K562 (cell line): Measurements from ENCODE around the gene E2F2. TPM values are rescaled to one million over a fixed set of nuclear protein-coding genes. Genes with fewer than 3 reads are reported as not detected.

ENCODE experiments used
- ATAC-seq: fragments of 200-7000 bp; cut with Tn5 transposase; 3 replicates; pipeline ENCODE4 v1.9.1; 2020; ENCODE audit warnings: moderate library complexity
- BruUV-seq: library from RNA; stranded (reverse); fragments of 400-500 nt; replicated peaks from 2 replicates; lab custom pipeline; 2021; lab: Mats Ljungman, UMichigan
- CTCF ChIA-PET: fragments of 300-600 bp; formaldehyde crosslinking; extraction: SDS; loops from one replicate; lab custom pipeline; 2021; ENCODE audit warnings: low intra/inter-chr PET ratio; lab: Yijun Ruan, JAX
- POLR2A ChIA-PET: fragments of 300-600, 350-650 bp; sonication (Branson Sonifier 250); formaldehyde crosslinking; extraction: SDS; loops from one replicate; lab custom pipeline; 2021; ENCODE audit warnings: antibody characterized with exemption, inconsistent platforms; lab: Yijun Ruan, JAX
- DNase-seq, 4 experiments: peaks; one replicate each; pipeline versions ENCODE4 v3.0.0 to v3.0.0-alpha.2; 2011 to 2018; ENCODE audit warnings: low spot score in 3 of 4, mixed read lengths in 3 of 4; ENCODE audit errors: extremely low read depth in 1 of 4
- FAIRE-seq: peaks from 2 replicates; lab custom pipeline; 2011; peaks lifted over from hg19 to GRCh38; lab: Jason Lieb, UNC
- H2AFZ ChIP-seq: 2 replicates; pipeline ENCODE4 v1.6.0; 2011; ENCODE audit warnings: low read depth, low read length, control low read depth, inconsistent platforms
- H3K27ac ChIP-seq: fragments of 200-600 bp; 3 replicates; pipeline ENCODE4 v1.8.0; 2011; ENCODE audit warnings: low read depth, mild to moderate bottlenecking, control low read depth, inconsistent platforms, low read length, moderate library complexity, mixed read lengths; ENCODE audit errors: extremely low read depth
- H3K27me3 ChIP-seq, 2 experiments: fragments of 300-600 bp in 1 of 2; 2 replicates in 1 of 2; 3 replicates in 1 of 2; pipeline versions ENCODE4 v1.6.0 to v1.8.0; 2011; ENCODE audit warnings: inconsistent platforms in 2 of 2, low read length in 2 of 2, mild to moderate bottlenecking in 1 of 2, mixed read lengths in 1 of 2, moderate library complexity in 1 of 2; ENCODE audit not compliant: control insufficient read depth in 2 of 2, insufficient read depth in 2 of 2
- H3K36me3 ChIP-seq: fragments of 300-600 bp; 3 replicates; pipeline ENCODE4 v1.8.0; 2011; ENCODE audit warnings: mild to moderate bottlenecking, low read length, inconsistent platforms; ENCODE audit not compliant: control insufficient read depth, insufficient read depth
- H3K4me1 ChIP-seq, 2 experiments: fragments of 200-600 bp in 1 of 2; replicated peaks in 1 of 2; 2 replicates in 1 of 2; 3 replicates in 1 of 2; pipeline versions ENCODE4 v1.5.1 to v1.8.0; 2011; ENCODE audit warnings: inconsistent platforms in 2 of 2, low read length in 2 of 2, mild to moderate bottlenecking in 1 of 2, mixed read lengths in 1 of 2, moderate library complexity in 1 of 2; ENCODE audit not compliant: control insufficient read depth in 2 of 2, insufficient read depth in 2 of 2
- H3K4me2 ChIP-seq: 2 replicates; pipeline ENCODE4 v1.6.1; 2011; ENCODE audit warnings: low read length, control low read depth, inconsistent platforms, mixed read lengths; ENCODE audit not compliant: insufficient read depth
- H3K4me3 ChIP-seq: fragments of 200-600 bp; sonication (generic), shearing (Covaris generic); 2 replicates; pipeline ENCODE4 v1.5.1; 2016; ENCODE audit warnings: control low read depth, inconsistent platforms
- H3K79me2 ChIP-seq: fragments of 200-600 bp; 3 replicates; pipeline ENCODE4 v1.8.0; 2011; ENCODE audit warnings: low read length, inconsistent platforms; ENCODE audit not compliant: control insufficient read depth, insufficient read depth
- H3K9ac ChIP-seq, 2 experiments: 2 replicates each; pipeline versions ENCODE4 v1.6.0 to v1.6.1; 2011; ENCODE audit warnings: low read depth in 2 of 2, low read length in 2 of 2, control low read depth in 1 of 2, inconsistent platforms in 1 of 2, mild to moderate bottlenecking in 1 of 2, mixed read lengths in 1 of 2; ENCODE audit not compliant: insufficient read depth in 1 of 2
- H3K9me1 ChIP-seq: one replicate; pipeline ENCODE4 v1.6.0; 2011; ENCODE audit warnings: inconsistent platforms, mild to moderate bottlenecking, low read length, moderate library complexity; ENCODE audit not compliant: control insufficient read depth, insufficient read depth
- H3K9me3 ChIP-seq: replicated peaks from 2 replicates; pipeline ENCODE4 v1.5.1; 2011; ENCODE audit warnings: low read depth, low read length, inconsistent platforms; ENCODE audit not compliant: control insufficient read depth, insufficient read depth
- H4K20me1 ChIP-seq: replicated peaks from 2 replicates; pipeline ENCODE4 v1.6.1; 2011; ENCODE audit warnings: low read length, inconsistent platforms, mixed read lengths; ENCODE audit not compliant: control insufficient read depth, insufficient read depth
- ADNP ChIP-seq: fragments of 200-800 bp; sonication (Bioruptor generic); IDR thresholded peaks from 2 replicates; pipeline ENCODE4 v1.6.1; 2016; ENCODE audit warnings: missing genetic modification characterization, missing compliant biosample characterization
- HCFC1 ChIP-seq: IDR thresholded peaks from 2 replicates; pipeline ENCODE4 v1.6.1; 2012; ENCODE audit warnings: low read depth, low read length, improper control_type of control experiment
- HDAC2 ChIP-seq: fragments of 450-650 bp; IDR thresholded peaks from 2 replicates; pipeline ENCODE4 v1.6.1; 2016; ENCODE audit warnings: mild to moderate bottlenecking
- KDM1A ChIP-seq, 2 experiments: fragments of 450-650 bp; IDR thresholded peaks; 2 replicates each; pipeline ENCODE4 v1.6.1; 2016; ENCODE audit warnings: mild to moderate bottlenecking in 2 of 2
- KDM2B ChIP-seq: fragments of 250-450 bp; sonication (Bioruptor Pico); IDR thresholded peaks from 2 replicates; pipeline ENCODE4 v1.8.0; 2021; ENCODE audit warnings: mild to moderate bottlenecking, moderate library complexity
- MAZ ChIP-seq, 2 experiments: fragments of 450-650 bp in 1 of 2; sonication (generic) in 1 of 2; formaldehyde crosslinking; IDR thresholded peaks in 1 of 2; conservative IDR thresholded peaks in 1 of 2; 2 replicates each; pipeline versions ENCODE4 v1.4.0 to v1.5.0; 2020; ENCODE audit warnings: mild to moderate bottlenecking in 1 of 2, missing genetic modification reagents in 1 of 2
- POLR2A ChIP-seq: fragments of 450-650 bp; conservative IDR thresholded peaks from 2 replicates; pipeline ENCODE4 v1.6.1; 2016
- POLR2AphosphoS5 ChIP-seq: IDR thresholded peaks from 2 replicates; pipeline ENCODE4 v1.6.1; 2011; ENCODE audit warnings: mild to moderate bottlenecking, low read depth, low read length, moderate library complexity; ENCODE audit not compliant: control insufficient read depth, insufficient read depth
- RBM25 ChIP-seq: fragments of 200-400 bp; formaldehyde crosslinking; IDR thresholded peaks from 2 replicates; pipeline ENCODE4 v1.6.1; 2018; ENCODE audit warnings: low read length, low read depth, moderate library complexity; ENCODE audit not compliant: severe bottlenecking
- SMC3 ChIP-seq: conservative IDR thresholded peaks from 2 replicates; pipeline ENCODE4 v1.6.1; 2011; ENCODE audit warnings: low read depth, low read length, improper control_type of control experiment; ENCODE audit not compliant: insufficient read depth
- ZFP1 ChIP-seq: fragments of 450-650 bp; formaldehyde crosslinking; IDR thresholded peaks from 2 replicates; pipeline ENCODE4 v1.4.0; 2020; ENCODE audit warnings: mild to moderate bottlenecking, mixed read lengths
- ZNF436 ChIP-seq: fragments of 250-450, 450-650 bp; sonication (Bioruptor Pico); formaldehyde crosslinking; IDR thresholded peaks from 2 replicates; pipeline ENCODE4 v1.7.0; 2020; ENCODE audit warnings: mild to moderate bottlenecking
- WGBS: fragments of 100-300 bp; shearing (Covaris generic); methylation state at CpG from one replicate; pipeline ENCODE4 v1.1.6; 2016; ENCODE audit warnings: low coverage, mixed read lengths; ENCODE audit not compliant: insufficient coverage; ENCODE audit errors: missing lambda C conversion rate; 5-methylcytosine and 5-hydroxymethylcytosine counted together
- in situ Hi-C: fragments of 300-500 bp; cut with MboI; formaldehyde crosslinking; loops from 4 replicates; pipeline ENCODE4 v1.15.0; 2018; ENCODE audit warnings: inconsistent platforms, mixed read lengths
- intact Hi-C: fragments of 100-400 bp; cut with micrococcal nuclease; formaldehyde crosslinking; loops from 2 replicates; pipeline ENCODE4 v1.14.2; 2022
- polyA plus RNA-seq, 8 experiments: library from polyadenylated mRNA; depleted of rRNA in 4 of 8; stranded (reverse) in 5 of 8; unstranded in 3 of 8; fragments of >200 nt; fragmentation: Nextera tagmentation in 2 of 8; fragmentation: Illumina TruSeq in 1 of 8; extraction: Ambion mirVana in 2 of 8; extraction: Trizol in 1 of 8; gene quantifications; 2 replicates each; pipeline versions ENCODE4 v1.2.1 to v1.2.3, GENCODE V29; 2011 to 2014; ENCODE audit warnings: inconsistent platforms in 1 of 8, missing spikeins in 1 of 8
- total RNA-seq, 7 experiments: library from RNA; depleted of rRNA in 6 of 7; stranded (reverse); fragments of >200 nt in 6 of 7; fragmentation: Illumina TruSeq in 2 of 7; extraction: Trizol in 2 of 7; gene quantifications; 2 replicates each; pipeline versions ENCODE4 v1.2.1 to v1.2.3, GENCODE V29; 2011 to 2021; ENCODE audit warnings: low replicate concordance in 1 of 7
- TF ChIP-seq, protein P1 (sequence below): fragments of 450-650 bp; IDR thresholded peaks from 2 replicates; pipeline ENCODE4 v1.6.1; 2017; ENCODE audit warnings: antibody characterized with exemption
- TF ChIP-seq, protein P2 (sequence below): fragments of 250-450 bp; sonication (Bioruptor Pico); IDR thresholded peaks from 2 replicates; pipeline ENCODE4 v1.8.0; 2021; ENCODE audit warnings: borderline replicate concordance, mild to moderate bottlenecking, moderate library complexity; ENCODE audit not compliant: poor library complexity, severe bottlenecking

Gene E2F2
- total and polyA plus RNA-seq, 9 of the 15 experiments (the other 6 are each of a cell fraction or from before 2014, with no cell fraction given): 3.1 to 25.3 (median 11.4) TPM

DNA sequence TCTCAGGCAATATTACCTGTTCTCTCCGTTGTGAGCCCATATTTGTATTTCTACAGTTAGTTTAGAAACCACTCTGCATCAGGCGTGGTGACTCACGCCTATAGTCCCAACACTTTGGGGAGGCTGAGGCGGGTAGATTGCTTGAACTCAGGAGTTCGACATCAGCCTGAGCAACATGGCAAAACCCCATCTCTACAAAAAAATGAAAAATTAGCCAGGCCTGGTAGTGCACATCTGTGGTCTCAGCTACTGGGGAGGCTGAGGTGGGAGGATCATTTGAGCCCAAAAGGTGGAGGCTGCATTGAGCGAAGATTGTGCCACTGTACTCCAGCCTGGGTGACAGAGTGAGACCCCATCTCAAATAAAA is 47.9 kb upstream of the E2F2 start:
- ChIA-PET POLR2A (no interaction called here), CTCF (no interaction called here)
- Histone ChIP-seq H3K9ac (no peak overlapping the region), H3K4me1 (peaks cover 3 to 10% of the 10 kb centered on the region in 2 experiments), H3K27me3 (peaks cover 0 to 6% of the 10 kb centered on the region in 2 experiments; a peak in 1 of 5 replicates), H3K9me1 (no peaks in the 10 kb centered on the region), H3K4me3 (no peak overlapping the region), H4K20me1 (no peaks in the 10 kb centered on the region), H3K9me3 (no peaks in the 10 kb centered on the region), H3K4me2 (no peak overlapping the region), H3K36me3 (no peaks in the 10 kb centered on the region), H3K27ac (no peak overlapping the region), H2AFZ (no peak overlapping the region), H3K79me2 (no peaks in the 10 kb centered on the region)
- TF ChIP-seq HCFC1 (no peak), ADNP (tag) (peak; percentile 18; the same call in 1 of the 2 replicates), SMC3 (no peak)
- no peak for ATAC-seq
- in situ Hi-C loops (no loop called here), intact Hi-C loops (no loop called here)
- BruUV-seq: no TSS peak
- no peak for FAIRE-seq
- 36% methylated on average over 6 of the region's 6 CpGs for WGBS
- DNase-seq: no peak

DNA sequence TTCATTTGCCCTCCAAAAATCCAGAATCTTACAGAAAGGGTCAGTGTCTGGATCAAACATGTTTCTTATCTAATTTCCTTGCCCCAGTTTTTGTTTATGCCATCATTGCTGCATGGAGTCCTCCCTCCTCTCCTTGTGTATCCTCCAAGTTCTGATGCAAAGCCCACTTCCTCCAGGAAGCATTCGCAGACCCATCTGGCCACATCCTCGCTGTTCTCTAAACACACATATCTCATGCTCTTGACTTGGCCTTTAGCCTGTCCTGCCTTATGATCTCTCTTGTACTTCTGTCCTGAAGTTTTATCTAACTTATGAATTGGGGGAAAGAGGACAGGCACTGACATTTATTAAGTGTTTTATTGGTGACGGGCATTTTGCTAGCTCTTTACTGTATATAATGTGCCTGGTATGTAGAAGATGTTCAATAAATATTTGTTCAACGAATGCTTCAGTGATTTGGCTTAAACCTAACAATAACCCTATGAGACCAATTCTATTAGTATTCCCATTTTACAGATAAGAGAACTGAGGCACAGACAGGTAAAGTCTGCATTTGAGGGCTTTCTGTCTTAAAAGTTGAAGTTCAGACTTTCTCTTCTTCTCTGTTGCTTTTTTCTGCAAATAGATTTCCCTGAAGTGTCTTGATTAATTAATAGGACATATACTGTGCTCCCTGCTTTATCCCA is 47.4 kb upstream of the E2F2 start:
- in situ Hi-C loops (no loop called here), intact Hi-C loops (no loop called here)
- H4K20me1 ChIP-seq: no peaks in the 10 kb centered on the region
- no peak for ATAC-seq
- peaks cover 3 to 10% of the 10 kb centered on the region in 2 experiments for H3K4me1 ChIP-seq
- no peak overlapping the region for H2AFZ ChIP-seq
- FAIRE-seq: no peak
- ChIA-PET CTCF (no interaction called here), POLR2A (interaction anchor here (0.6 kb wide), 1 partner anchor 38 kb away, joined by 4 read pairs; no protein-coding TSS in a partner anchor)
- H3K36me3 ChIP-seq: no peaks in the 10 kb centered on the region
- DNase-seq: no peak
- H3K4me3 ChIP-seq: no peak overlapping the region
- no peaks in the 10 kb centered on the region for H3K9me1 ChIP-seq
- H3K9me3 ChIP-seq: no peaks in the 10 kb centered on the region
- H3K27ac ChIP-seq: no peak overlapping the region
- no peak overlapping the region for H3K9ac ChIP-seq
- BruUV-seq: no TSS peak
- H3K79me2 ChIP-seq: no peaks in the 10 kb centered on the region
- 54% methylated on average over 4 of the region's 4 CpGs for WGBS
- peaks cover 0 to 6% of the 10 kb centered on the region in 2 experiments; a peak in 2 of 5 replicates for H3K27me3 ChIP-seq
- H3K4me2 ChIP-seq: no peak overlapping the region
- TF ChIP-seq KDM2B (CRISPR knock-in tag) (no peak), MAZ (CRISPR knock-in tag; conservative IDR thresholded peaks at IDR 0.05 in 1 of 2, IDR thresholded peaks at IDR 0.05 in 1 of 2) (no peak), POLR2AphosphoS5 (no peak), RBM25 (peak; percentile 96), HDAC2 (peak; percentile 13; the same call in 1 of the 2 replicates), ADNP (tag) (peak; percentile 74), ZFP1 (CRISPR knock-in tag) (no peak), KDM1A (IDR thresholded peaks at IDR 0.05) (peak; percentile 35 to 63; a peak in 1 of 4 replicates), ZNF436 (CRISPR knock-in tag) (0 out of 2 replicates have a peak, but pooled peaks have one; percentile 40), POLR2A (no peak)
- TF ChIP-seq, protein P1, sequence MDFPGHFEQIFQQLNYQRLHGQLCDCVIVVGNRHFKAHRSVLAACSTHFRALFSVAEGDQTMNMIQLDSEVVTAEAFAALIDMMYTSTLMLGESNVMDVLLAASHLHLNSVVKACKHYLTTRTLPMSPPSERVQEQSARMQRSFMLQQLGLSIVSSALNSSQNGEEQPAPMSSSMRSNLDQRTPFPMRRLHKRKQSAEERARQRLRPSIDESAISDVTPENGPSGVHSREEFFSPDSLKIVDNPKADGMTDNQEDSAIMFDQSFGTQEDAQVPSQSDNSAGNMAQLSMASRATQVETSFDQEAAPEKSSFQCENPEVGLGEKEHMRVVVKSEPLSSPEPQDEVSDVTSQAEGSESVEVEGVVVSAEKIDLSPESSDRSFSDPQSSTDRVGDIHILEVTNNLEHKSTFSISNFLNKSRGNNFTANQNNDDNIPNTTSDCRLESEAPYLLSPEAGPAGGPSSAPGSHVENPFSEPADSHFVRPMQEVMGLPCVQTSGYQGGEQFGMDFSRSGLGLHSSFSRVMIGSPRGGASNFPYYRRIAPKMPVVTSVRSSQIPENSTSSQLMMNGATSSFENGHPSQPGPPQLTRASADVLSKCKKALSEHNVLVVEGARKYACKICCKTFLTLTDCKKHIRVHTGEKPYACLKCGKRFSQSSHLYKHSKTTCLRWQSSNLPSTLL: no peak
- TF ChIP-seq, protein P2, sequence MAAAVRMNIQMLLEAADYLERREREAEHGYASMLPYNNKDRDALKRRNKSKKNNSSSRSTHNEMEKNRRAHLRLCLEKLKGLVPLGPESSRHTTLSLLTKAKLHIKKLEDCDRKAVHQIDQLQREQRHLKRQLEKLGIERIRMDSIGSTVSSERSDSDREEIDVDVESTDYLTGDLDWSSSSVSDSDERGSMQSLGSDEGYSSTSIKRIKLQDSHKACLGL (CRISPR knock-in tag): no peak
